Ishikawa (cell line): ENCODE results near the gene BMP8A.

Experiments
- CEBPB ChIP-seq: IDR thresholded peaks from 2 replicates; pipeline ENCODE4 v1.6.1; 2012
- CREB1 ChIP-seq: IDR thresholded peaks from 2 replicates; pipeline ENCODE4 v1.6.1; 2012; ENCODE audit warnings: low read depth
- EP300 ChIP-seq: IDR thresholded peaks from 2 replicates; pipeline ENCODE4 v1.6.1; 2012; ENCODE audit warnings: borderline replicate concordance
- FOXM1 ChIP-seq: IDR thresholded peaks from 2 replicates; pipeline ENCODE4 v1.6.1; 2012; ENCODE audit warnings: low read depth, borderline replicate concordance
- NFIC ChIP-seq: IDR thresholded peaks from 2 replicates; pipeline ENCODE4 v1.6.1; 2012
- RAD21 ChIP-seq: IDR thresholded peaks from 2 replicates; pipeline ENCODE4 v1.6.1; 2012; ENCODE audit warnings: low read depth
- REST ChIP-seq: IDR thresholded peaks from 2 replicates; pipeline ENCODE4 v1.6.1; 2012; ENCODE audit warnings: low read depth, mild to moderate bottlenecking
- TAF1 ChIP-seq: IDR thresholded peaks from 2 replicates; pipeline ENCODE4 v1.6.1; 2012; ENCODE audit warnings: low read depth, mild to moderate bottlenecking
- TEAD4 ChIP-seq: IDR thresholded peaks from 2 replicates; pipeline ENCODE4 v1.6.1; 2012
- USF1 ChIP-seq: IDR thresholded peaks from 2 replicates; pipeline ENCODE4 v1.6.1; 2012
- YY1 ChIP-seq: IDR thresholded peaks from 2 replicates; pipeline ENCODE4 v1.6.1; 2012; ENCODE audit warnings: low read depth

GRCh38 chr1:39562886-39563285 lies 71.5 kb downstream of the BMP8A start:
- TF ChIP-seq TEAD4 (no peak), FOXM1 (no peak), EP300 (no peak), REST (no peak), CREB1 (no peak), USF1 (no peak), RAD21 (no peak), CEBPB (no peak), TAF1 (no peak), NFIC (no peak), YY1 (no peak)
